GM12878 (cell line): Measurements from ENCODE around the gene FLACC1. TPM values are rescaled to one million over a fixed set of nuclear protein-coding genes. Genes with fewer than 3 reads are reported as not detected.

Experiments
- ASH2L ChIP-seq: fragments of 300-600, 200-600 bp; sonication (generic); IDR thresholded peaks from 2 replicates; pipeline ENCODE4 v1.6.1; 2017; ENCODE audit warnings: low read depth, mild to moderate bottlenecking, borderline replicate concordance
- BHLHE40 ChIP-seq, 2 experiments: fragments of 450-650 bp in 1 of 2; IDR thresholded peaks; 2 replicates each; pipeline ENCODE4 v1.6.1; 2011 to 2017; ENCODE audit warnings: low read depth in 2 of 2, borderline replicate concordance in 1 of 2, improper control_type of control experiment in 1 of 2, low read length in 1 of 2, mild to moderate bottlenecking in 1 of 2
- CHD2 ChIP-seq: IDR thresholded peaks from 2 replicates; pipeline ENCODE4 v1.6.1; 2011; ENCODE audit warnings: low read depth, low read length, improper control_type of control experiment, borderline replicate concordance
- DPF2 ChIP-seq: fragments of 450-650 bp; IDR thresholded peaks from 2 replicates; pipeline ENCODE4 v1.6.1; 2017; ENCODE audit warnings: mild to moderate bottlenecking
- E2F4 ChIP-seq: IDR thresholded peaks from 2 replicates; pipeline ENCODE4 v1.6.1; 2012; ENCODE audit warnings: low read depth, low read length, improper control_type of control experiment
- E4F1 ChIP-seq: fragments of 450-650 bp; IDR thresholded peaks from 2 replicates; pipeline ENCODE4 v1.6.1; 2018; ENCODE audit warnings: borderline replicate concordance, mild to moderate bottlenecking; ENCODE audit not compliant: partially characterized antibody
- FOXK2 ChIP-seq: fragments of 450-650 bp; IDR thresholded peaks from 2 replicates; pipeline ENCODE4 v1.6.1; 2017; ENCODE audit warnings: mild to moderate bottlenecking, moderate library complexity
- IKZF2 ChIP-seq, 2 experiments: fragments of 450-650 bp; IDR thresholded peaks; 2 replicates each; pipeline ENCODE4 v1.6.1; 2017; ENCODE audit warnings: mild to moderate bottlenecking in 2 of 2, moderate library complexity in 2 of 2
- IRF4 ChIP-seq: IDR thresholded peaks from 2 replicates; pipeline ENCODE4 v1.6.1; 2011; ENCODE audit warnings: low read depth, low read length
- MEF2A ChIP-seq: IDR thresholded peaks from 2 replicates; pipeline ENCODE4 v1.6.1; 2011; ENCODE audit warnings: low read depth, mild to moderate bottlenecking, low read length, moderate library complexity; ENCODE audit not compliant: insufficient read depth
- MEF2B ChIP-seq: fragments of 450-650 bp; IDR thresholded peaks from 2 replicates; pipeline ENCODE4 v1.6.1; 2018; ENCODE audit warnings: mild to moderate bottlenecking, moderate library complexity; ENCODE audit not compliant: partially characterized antibody, poor library complexity, severe bottlenecking
- MTA3 ChIP-seq: IDR thresholded peaks from 2 replicates; pipeline ENCODE4 v1.6.1; 2012; ENCODE audit warnings: low read length, inconsistent platforms, borderline replicate concordance
- MYB ChIP-seq: fragments of 150-350 bp; IDR thresholded peaks from 2 replicates; pipeline ENCODE4 v1.6.1; 2014; ENCODE audit warnings: mild to moderate bottlenecking, low read depth, low read length, borderline replicate concordance
- PAX5 ChIP-seq: IDR thresholded peaks from 2 replicates; pipeline ENCODE4 v1.6.1; 2011; ENCODE audit warnings: low read depth, low read length, borderline replicate concordance
- RCOR1 ChIP-seq: conservative IDR thresholded peaks from 2 replicates; pipeline ENCODE4 v1.6.1; 2012; ENCODE audit warnings: low read depth, low read length, improper control_type of control experiment
- RELA ChIP-seq: fragments of 450-650 bp; IDR thresholded peaks from 2 replicates; pipeline ENCODE4 v1.8.0; 2014; ENCODE audit warnings: borderline replicate concordance; ENCODE audit not compliant: partially characterized antibody
- SMAD1 ChIP-seq: fragments of 450-650 bp; IDR thresholded peaks from 2 replicates; pipeline ENCODE4 v1.6.1; 2018; ENCODE audit warnings: mild to moderate bottlenecking, low read depth; ENCODE audit not compliant: partially characterized antibody
- SMARCA5 ChIP-seq: fragments of 450-650 bp; IDR thresholded peaks from 2 replicates; pipeline ENCODE4 v1.6.1; 2017; ENCODE audit warnings: mild to moderate bottlenecking
- SREBF2 ChIP-seq: IDR thresholded peaks from 2 replicates; pipeline ENCODE4 v1.6.1; 2012; ENCODE audit warnings: mild to moderate bottlenecking, low read length
- STAT3 ChIP-seq: IDR thresholded peaks from 2 replicates; pipeline ENCODE4 v1.6.1; 2011; ENCODE audit warnings: low read depth, low read length, improper control_type of control experiment
- ZBTB11 ChIP-seq: fragments of 450-650 bp; formaldehyde crosslinking; IDR thresholded peaks from 2 replicates; pipeline ENCODE4 v1.5.0; 2022; ENCODE audit warnings: mild to moderate bottlenecking, missing genetic modification characterization
- polyA plus RNA-seq, 11 experiments: library from polyadenylated mRNA; depleted of rRNA in 4 of 11; unstranded in 6 of 11; stranded (reverse) in 5 of 11; fragments of >200 nt; fragmentation: Nextera tagmentation in 4 of 11; fragmentation: Illumina TruSeq in 1 of 11; extraction: Ambion mirVana in 4 of 11; extraction: Trizol in 1 of 11; gene quantifications; 1 replicate in 1 of 11; 2 replicates in 10 of 11; pipeline versions ENCODE4 v1.2.1 to v1.2.3, GENCODE V29; 2011 to 2016; ENCODE audit warnings: inconsistent platforms in 2 of 11, missing spikeins in 2 of 11, low read depth in 1 of 11
- total RNA-seq, 4 experiments: library from RNA; depleted of rRNA in 3 of 4; stranded (reverse); fragments of >200 nt in 3 of 4; fragmentation: Illumina TruSeq in 1 of 4; extraction: Trizol in 1 of 4; gene quantifications; 2 replicates each; pipeline versions ENCODE4 v1.2.1 to v1.2.3, GENCODE V29; 2013 to 2021

Gene FLACC1
- total and polyA plus RNA-seq, 10 of the 15 experiments (the other 5 are each of a cell fraction or from before 2014, with no cell fraction given) = 0.08 to 0.54 (median 0.30) TPM; not detected in 2

- no peak for TF ChIP-seq E2F4
- TF ChIP-seq RELA = no peak
- peak; percentile 82 to 84 for TF ChIP-seq BHLHE40 (IDR thresholded peaks at IDR 0.05; ENCODE audit: borderline replicate concordance in 1 of 2, low read depth in 2 of 2, low read length in 1 of 2)
- TF ChIP-seq RCOR1 = no peak
- no peak for TF ChIP-seq SREBF2
- TF ChIP-seq SMARCA5 = peak; percentile 66
- TF ChIP-seq IKZF2 (IDR thresholded peaks at IDR 0.05) = peak; percentile 92 to 95
- TF ChIP-seq MEF2B = peak; percentile 80
- peak; percentile 28 for TF ChIP-seq SMAD1
- peak; percentile 70; the same call in 1 of the 2 replicates for TF ChIP-seq FOXK2
- TF ChIP-seq IRF4 = peak; percentile 59; the same call in 1 of the 2 replicates
- peak; percentile 75; the same call in 1 of the 2 replicates for TF ChIP-seq DPF2
- TF ChIP-seq MTA3 = peak; percentile 78; the same call in 1 of the 2 replicates
- TF ChIP-seq PAX5 = peak; percentile 75; the same call in 1 of the 2 replicates
- TF ChIP-seq E4F1 = no peak
- peak; percentile 53; the same call in 1 of the 2 replicates for TF ChIP-seq STAT3
- TF ChIP-seq CHD2 = peak; percentile 84
- TF ChIP-seq MEF2A = peak; percentile 56
- TF ChIP-seq ASH2L = peak; percentile 84; the same call in 1 of the 2 replicates
- TF ChIP-seq ZBTB11 (CRISPR knock-in tag) = no peak
- no peak for TF ChIP-seq MYB
These were observed 99.0 kb downstream of the FLACC1 start (continued) for GRCh38 chr2:201257956-201258665.
